BJ (cell line): ENCODE data around the gene MARK2. TPM values are rescaled to one million over a fixed set of nuclear protein-coding genes. Genes with fewer than 3 reads are reported as not detected.

ENCODE experiments used
- CTCF ChIA-PET: fragments of 350-600 bp; formaldehyde crosslinking; extraction: SDS; loops from one replicate; lab custom pipeline; 2021; ENCODE audit warnings: antibody characterized with exemption, inconsistent platforms; lab: Yijun Ruan, JAX
- POLR2A ChIA-PET: fragments of 300-600 bp; sonication (Branson Sonifier 250); formaldehyde crosslinking; extraction: SDS; loops from one replicate; lab custom pipeline; 2021; ENCODE audit warnings: antibody characterized with exemption; lab: Charles Lee
- DNase-seq: peaks from one replicate; pipeline ENCODE4 v3.0.0-alpha.2; 2011; ENCODE audit warnings: low read depth
- H3K27me3 ChIP-seq: 2 replicates; pipeline ENCODE4 v1.6.0; 2011; ENCODE audit warnings: low read length; ENCODE audit not compliant: control insufficient read depth, insufficient read depth
- H3K36me3 ChIP-seq: 2 replicates; pipeline ENCODE4 v1.5.1; 2011; ENCODE audit warnings: low read length; ENCODE audit not compliant: control insufficient read depth, insufficient read depth
- H3K4me3 ChIP-seq: 2 replicates; pipeline ENCODE4 v1.5.1; 2011; ENCODE audit warnings: low read depth, mild to moderate bottlenecking, control low read depth, low read length
- polyA plus RNA-seq: library from polyadenylated mRNA; depleted of rRNA; stranded (reverse); fragments of >200 nt; gene quantifications from 2 replicates; pipeline ENCODE4 v1.2.3, GENCODE V29; 2011
- TF ChIP-seq, protein P1 (sequence below): IDR thresholded peaks from 2 replicates; pipeline ENCODE4 v1.5.1; 2011; ENCODE audit warnings: low read depth, mild to moderate bottlenecking, control low read depth, inconsistent platforms, low read length, moderate library complexity; ENCODE audit not compliant: insufficient read depth

MARK2 gene
- polyA plus RNA-seq, 1 experiment, result 13.8 TPM

DNA sequence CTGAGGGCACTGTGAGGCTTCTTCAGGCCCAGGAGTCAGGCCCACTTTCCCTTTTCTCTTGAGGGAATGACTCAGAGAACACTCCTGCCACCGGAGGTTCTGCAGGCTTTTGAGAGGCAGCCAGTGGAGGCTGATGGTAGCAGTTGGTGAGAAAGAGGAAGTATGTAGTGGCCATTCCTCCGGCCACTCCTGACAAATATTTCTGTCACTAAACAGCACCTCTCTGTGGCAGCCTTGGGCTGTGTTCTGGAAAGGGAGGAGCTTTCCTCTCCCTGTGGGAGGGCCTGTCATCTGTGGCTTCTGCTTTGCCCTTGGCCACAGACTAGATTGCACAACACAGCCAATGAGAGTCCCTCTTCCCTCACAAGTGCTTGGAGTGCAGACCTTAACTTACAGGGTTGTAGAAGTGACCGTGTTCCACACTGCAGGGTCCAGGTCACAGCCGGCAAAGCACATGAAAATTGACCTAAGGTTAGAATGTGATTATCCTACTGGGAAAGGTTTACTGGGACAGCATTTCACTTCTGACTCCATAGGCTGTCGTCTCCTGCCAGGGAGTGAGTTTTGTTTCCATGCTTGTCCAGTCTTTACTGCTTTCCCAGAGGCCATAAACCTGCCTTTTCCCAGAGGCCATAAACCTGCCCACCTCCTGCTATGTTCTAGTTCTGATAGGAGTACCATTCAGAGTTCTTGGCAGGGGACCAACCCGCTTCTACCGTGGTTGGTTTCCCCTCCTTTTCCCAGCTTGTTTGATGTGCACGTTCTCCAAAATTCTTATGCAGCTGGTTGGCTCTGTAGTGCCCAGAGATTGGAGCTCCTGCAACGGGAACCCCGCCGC is 33.3 kb downstream of the MARK2 start:
- peaks cover 1% of the 10 kb centered on the region; the same call in 1 of the 2 replicates for H3K36me3 ChIP-seq
- TF ChIP-seq, protein P1, sequence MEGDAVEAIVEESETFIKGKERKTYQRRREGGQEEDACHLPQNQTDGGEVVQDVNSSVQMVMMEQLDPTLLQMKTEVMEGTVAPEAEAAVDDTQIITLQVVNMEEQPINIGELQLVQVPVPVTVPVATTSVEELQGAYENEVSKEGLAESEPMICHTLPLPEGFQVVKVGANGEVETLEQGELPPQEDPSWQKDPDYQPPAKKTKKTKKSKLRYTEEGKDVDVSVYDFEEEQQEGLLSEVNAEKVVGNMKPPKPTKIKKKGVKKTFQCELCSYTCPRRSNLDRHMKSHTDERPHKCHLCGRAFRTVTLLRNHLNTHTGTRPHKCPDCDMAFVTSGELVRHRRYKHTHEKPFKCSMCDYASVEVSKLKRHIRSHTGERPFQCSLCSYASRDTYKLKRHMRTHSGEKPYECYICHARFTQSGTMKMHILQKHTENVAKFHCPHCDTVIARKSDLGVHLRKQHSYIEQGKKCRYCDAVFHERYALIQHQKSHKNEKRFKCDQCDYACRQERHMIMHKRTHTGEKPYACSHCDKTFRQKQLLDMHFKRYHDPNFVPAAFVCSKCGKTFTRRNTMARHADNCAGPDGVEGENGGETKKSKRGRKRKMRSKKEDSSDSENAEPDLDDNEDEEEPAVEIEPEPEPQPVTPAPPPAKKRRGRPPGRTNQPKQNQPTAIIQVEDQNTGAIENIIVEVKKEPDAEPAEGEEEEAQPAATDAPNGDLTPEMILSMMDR, result peak; percentile 40
- no peaks in the 10 kb centered on the region for H3K27me3 ChIP-seq
- CTCF ChIA-PET, result interaction anchor here (0.6 to 2.4 kb wide), 11 partner anchors 10 to 105 kb away, joined by 3 to 10 read pairs (median 4); partner anchors contain the start of gene MARK2
- no peak overlapping the region for H3K4me3 ChIP-seq
- DNase-seq, result peak; percentile 92
- POLR2A ChIA-PET, result interaction anchor here (0.7 kb wide), 1 partner anchor 71 kb away, joined by 3 read pairs; no protein-coding TSS in a partner anchor

DNA sequence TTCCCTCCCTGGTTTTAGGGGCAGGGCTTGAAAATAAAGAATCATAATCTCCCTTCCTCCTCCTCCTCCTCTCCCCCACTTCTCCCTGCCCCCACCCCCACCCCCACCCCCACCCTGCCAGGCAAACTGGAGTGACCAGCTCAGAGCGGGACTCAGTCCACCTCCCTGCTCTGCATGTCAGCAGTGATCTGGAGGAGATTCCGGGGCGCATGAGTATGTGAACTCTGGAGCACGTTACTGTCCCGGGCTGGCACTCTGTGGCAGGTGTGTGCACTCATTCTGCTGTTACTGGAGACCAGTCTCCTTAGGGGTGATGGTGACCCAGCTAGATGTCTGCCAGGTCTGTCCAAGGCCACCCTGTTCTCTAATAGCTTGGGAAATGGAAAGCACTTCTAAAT is 33.9 kb downstream of the MARK2 start:
- ChIA-PET POLR2A (interaction anchor here (0.7 kb wide), 1 partner anchor 70 kb away, joined by 3 read pairs; no protein-coding TSS in a partner anchor), CTCF (interaction anchor here (0.9 to 2.4 kb wide), 9 partner anchors 10 to 43 kb away, joined by 3 to 10 read pairs (median 4); partner anchors contain the start of gene MARK2)
- TF ChIP-seq, protein P1, result no peak
- H3K36me3 ChIP-seq, result peaks cover 1% of the 10 kb centered on the region; the same call in 1 of the 2 replicates
- H3K4me3 ChIP-seq, result no peak overlapping the region
- no peaks in the 10 kb centered on the region for H3K27me3 ChIP-seq
- no peak for DNase-seq

DNA sequence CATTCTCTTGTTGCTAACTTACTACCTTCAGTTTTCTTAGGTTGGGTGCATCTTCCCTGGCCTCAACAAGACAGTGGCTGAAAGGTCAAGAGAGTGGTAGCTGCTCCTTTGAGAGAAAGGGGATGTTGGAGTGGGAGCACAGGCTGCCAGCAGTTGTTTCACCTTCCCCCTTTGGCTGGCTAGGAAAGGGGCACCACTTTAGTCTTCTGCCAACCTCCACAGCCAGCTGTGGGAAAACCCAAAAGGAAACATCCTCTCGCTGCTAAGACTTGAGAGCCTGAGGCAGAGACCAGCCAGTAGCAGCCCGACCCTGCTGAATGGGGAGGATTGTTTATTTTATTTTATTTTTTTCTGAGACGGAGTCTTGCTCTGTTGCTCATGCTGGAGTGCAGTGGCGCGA is 34.4 kb downstream of the MARK2 start:
- CTCF ChIA-PET, result interaction anchor here (1.3 to 2.4 kb wide), 5 partner anchors 19 to 43 kb away, joined by 3 to 10 read pairs (median 5); partner anchors contain the start of gene MARK2
- Histone ChIP-seq H3K36me3 (peaks cover 1% of the 10 kb centered on the region; the same call in 1 of the 2 replicates), H3K27me3 (no peaks in the 10 kb centered on the region), H3K4me3 (no peak overlapping the region)
- no peak for DNase-seq
- TF ChIP-seq, protein P1, result no peak
- POLR2A ChIA-PET, result no interaction called here

DNA sequence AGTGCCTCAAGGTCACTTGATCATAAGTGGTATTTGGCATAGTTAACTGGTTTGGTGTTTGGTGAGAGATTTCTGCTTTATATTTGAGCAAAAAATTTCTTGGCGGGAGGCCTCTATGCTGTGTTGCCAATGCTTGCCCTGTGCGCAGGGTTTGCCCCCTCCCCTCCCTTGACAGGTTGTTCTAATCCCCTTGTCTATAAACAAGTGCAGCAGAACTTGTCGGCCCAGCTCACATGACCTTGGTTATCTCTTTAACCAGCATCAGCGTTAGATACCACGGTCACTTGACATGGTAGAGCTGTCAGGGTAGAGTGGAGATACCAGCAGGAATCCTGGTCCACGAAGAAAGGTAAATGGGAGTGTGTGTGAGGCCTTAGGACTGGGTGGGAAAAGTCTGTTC is 35.6 kb downstream of the MARK2 start:
- no peaks in the 10 kb centered on the region for H3K36me3 ChIP-seq
- DNase-seq, result no peak
- H3K27me3 ChIP-seq, result no peaks in the 10 kb centered on the region
- TF ChIP-seq, protein P1, result no peak
- ChIA-PET POLR2A (no interaction called here), CTCF (no interaction called here)
- H3K4me3 ChIP-seq, result no peak overlapping the region

- TF ChIP-seq, protein P1, result no peak
- no peak for DNase-seq
- CTCF ChIA-PET, result interaction anchor here (0.5 to 2.6 kb wide), 5 partner anchors 12 to 72 kb away, joined by 3 to 11 read pairs (median 3); partner anchors contain the start of gene MARK2
- no peaks in the 10 kb centered on the region for H3K27me3 ChIP-seq
- no peak overlapping the region for H3K4me3 ChIP-seq
- no peaks in the 10 kb centered on the region for H3K36me3 ChIP-seq
- POLR2A ChIA-PET, result no interaction called here
Measured at GRCh38 chr11:63875506-63876065, 36.7 kb downstream of the MARK2 start.
